ENCODE measurements around the gene BSDC1. TPM values are rescaled to one million over a fixed set of nuclear protein-coding genes. Genes with fewer than 3 reads are reported as not detected.

Gene BSDC1
- total and polyA plus RNA-seq, 10 of the 15 experiments (the other 5 are each of a cell fraction or from before 2014, with no cell fraction given) = 3.0 to 39.7 (median 22.8) TPM

DNA sequence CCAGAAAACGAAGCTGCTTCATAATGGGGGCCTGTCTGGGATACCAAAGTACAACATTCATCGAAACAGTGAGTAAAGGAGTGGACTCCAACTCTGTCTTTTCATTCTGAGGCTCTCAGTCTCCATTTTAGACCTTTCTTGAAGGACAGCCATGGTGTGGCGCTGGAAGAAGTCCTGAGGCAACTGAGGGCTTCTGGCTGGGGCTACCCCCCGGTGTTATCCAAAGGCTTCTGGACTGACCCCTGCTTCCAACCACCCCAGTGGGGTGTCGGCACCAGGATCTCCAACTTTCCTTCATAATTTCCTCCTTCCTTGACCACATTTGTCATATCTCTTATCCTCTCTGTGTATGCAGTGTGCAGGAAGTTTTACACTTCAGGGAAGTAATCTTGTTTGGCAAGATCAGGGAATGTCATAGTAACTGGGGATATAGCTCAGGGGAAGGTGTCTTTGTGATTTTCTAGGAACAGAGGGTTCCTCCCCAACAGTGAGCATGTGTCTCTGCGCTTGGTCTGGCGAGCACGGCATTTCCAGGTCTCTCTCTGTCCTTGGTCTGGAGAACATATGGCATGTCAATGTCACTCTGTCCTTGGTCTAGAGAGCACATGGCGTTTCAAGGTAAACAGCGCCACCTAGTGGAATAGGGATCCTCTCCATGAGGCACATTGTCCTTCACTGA, 19.4 kb upstream of the BSDC1 start:
- in situ Hi-C loops (cut with MboI) (no loop called here), intact Hi-C loops (cut with micrococcal nuclease; ENCODE audit: unreplicated experiment) (loop anchor here (1.0 to 5.0 kb wide), 3 partner anchors 198 to 451 kb away; partner anchors contain the start of gene CCDC28B)
- Histone ChIP-seq H3K4me2 (ENCODE audit: control insufficient read depth, insufficient read depth) (no peak overlapping the region), H2AFZ (ENCODE audit: control insufficient read depth, low read depth, low read length) (no peak overlapping the region), H3K79me2 (ENCODE audit: control insufficient read depth, insufficient read depth, low read length) (no peaks in the 10 kb centered on the region), H3K4me1 (ENCODE audit: control insufficient read depth, insufficient read depth, low read length) (no peaks in the 10 kb centered on the region; the same call in 1 of the 2 replicates), H3K9ac (ENCODE audit: control insufficient read depth, insufficient read depth, low read length) (no peak overlapping the region), H3K27me3 (replicated peaks in 1 of 2; ENCODE audit: control insufficient read depth in 2 of 2, insufficient read depth in 2 of 2, low read length in 1 of 2) (no peaks in the 10 kb centered on the region; a peak in 1 of 4 replicates), H3K27ac (ENCODE audit: control insufficient read depth, insufficient read depth) (no peak overlapping the region), H3K4me3 (no peak overlapping the region), H3K9me3 (replicated peaks; ENCODE audit: control insufficient read depth, insufficient read depth, low read length) (no peaks in the 10 kb centered on the region; the same call in 2 of the 3 replicates), H4K20me1 (ENCODE audit: control insufficient read depth, insufficient read depth) (no peaks in the 10 kb centered on the region), H3K36me3 (ENCODE audit: control insufficient read depth in 2 of 2, insufficient read depth in 2 of 2, low read length in 1 of 2) (no peaks in the 10 kb centered on the region)
- SMC1A ChIA-PET (ENCODE audit: uncharacterized antibody, unreplicated experiment) = interaction anchor here (1.1 to 2.2 kb wide), 6 partner anchors 12 to 198 kb away, joined by 3 to 14 read pairs (median 4); partner anchors contain the start of genes BSDC1 and MARCKSL1
- RAD21 ChIA-PET (ENCODE audit: unreplicated experiment) = interaction anchor here (0.9 to 2.6 kb wide), 4 partner anchors 19 to 625 kb away, joined by 3 to 14 read pairs (median 4); partner anchors contain the start of gene BSDC1
- ATAC-seq (peak; percentile 99), DNase-seq (ENCODE audit: low read depth, low spot score) (peak; percentile 48), FAIRE-seq (peak; percentile 77)
- CTCF ChIA-PET = interaction anchor here (0.6 to 5.6 kb wide), 17 partner anchors 11 to 1434 kb away, joined by 3 to 87 read pairs (median 4); partner anchors contain the start of genes BSDC1 and MARCKSL1
- no TSS peak for BruUV-seq (replicated peaks)
- POLR2A ChIA-PET = interaction anchor here (0.5 to 0.9 kb wide), 2 partner anchors 19 to 90 kb away, joined by 3 read pairs; partner anchors contain the start of gene BSDC1
- WGBS (ENCODE audit: insufficient coverage, insufficient replicate concordance, low lambda C conversion rate, missing lambda C conversion rate) = 26% methylated on average over 10 of the region's 10 CpGs
- TF ChIP-seq PKNOX1 (IDR thresholded peaks at IDR 0.05) = peak; percentile 85
- TF ChIP-seq BCL11A (IDR thresholded peaks at IDR 0.05; ENCODE audit: low read depth, low read length) = no peak
- TF ChIP-seq, protein P1, sequence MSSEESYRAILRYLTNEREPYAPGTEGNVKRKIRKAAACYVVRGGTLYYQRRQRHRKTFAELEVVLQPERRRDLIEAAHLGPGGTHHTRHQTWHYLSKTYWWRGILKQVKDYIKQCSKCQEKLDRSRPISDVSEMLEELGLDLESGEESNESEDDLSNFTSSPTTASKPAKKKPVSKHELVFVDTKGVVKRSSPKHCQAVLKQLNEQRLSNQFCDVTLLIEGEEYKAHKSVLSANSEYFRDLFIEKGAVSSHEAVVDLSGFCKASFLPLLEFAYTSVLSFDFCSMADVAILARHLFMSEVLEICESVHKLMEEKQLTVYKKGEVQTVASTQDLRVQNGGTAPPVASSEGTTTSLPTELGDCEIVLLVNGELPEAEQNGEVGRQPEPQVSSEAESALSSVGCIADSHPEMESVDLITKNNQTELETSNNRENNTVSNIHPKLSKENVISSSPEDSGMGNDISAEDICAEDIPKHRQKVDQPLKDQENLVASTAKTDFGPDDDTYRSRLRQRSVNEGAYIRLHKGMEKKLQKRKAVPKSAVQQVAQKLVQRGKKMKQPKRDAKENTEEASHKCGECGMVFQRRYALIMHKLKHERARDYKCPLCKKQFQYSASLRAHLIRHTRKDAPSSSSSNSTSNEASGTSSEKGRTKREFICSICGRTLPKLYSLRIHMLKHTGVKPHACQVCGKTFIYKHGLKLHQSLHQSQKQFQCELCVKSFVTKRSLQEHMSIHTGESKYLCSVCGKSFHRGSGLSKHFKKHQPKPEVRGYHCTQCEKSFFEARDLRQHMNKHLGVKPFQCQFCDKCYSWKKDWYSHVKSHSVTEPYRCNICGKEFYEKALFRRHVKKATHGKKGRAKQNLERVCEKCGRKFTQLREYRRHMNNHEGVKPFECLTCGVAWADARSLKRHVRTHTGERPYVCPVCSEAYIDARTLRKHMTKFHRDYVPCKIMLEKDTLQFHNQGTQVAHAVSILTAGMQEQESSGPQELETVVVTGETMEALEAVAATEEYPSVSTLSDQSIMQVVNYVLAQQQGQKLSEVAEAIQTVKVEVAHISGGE (CRISPR knock-in tag; IDR thresholded peaks at IDR 0.05) = no peak
- no peak for TF ChIP-seq POU2F2 (IDR thresholded peaks at IDR 0.05; ENCODE audit: borderline replicate concordance, low read depth, low read length)
- no peak for TF ChIP-seq POLR2AphosphoS2 (IDR thresholded peaks at IDR 0.05; ENCODE audit: low read depth, low read length)
- TF ChIP-seq PRDM15 (CRISPR knock-in tag; IDR thresholded peaks at IDR 0.05) = no peak
- TF ChIP-seq, protein P2, sequence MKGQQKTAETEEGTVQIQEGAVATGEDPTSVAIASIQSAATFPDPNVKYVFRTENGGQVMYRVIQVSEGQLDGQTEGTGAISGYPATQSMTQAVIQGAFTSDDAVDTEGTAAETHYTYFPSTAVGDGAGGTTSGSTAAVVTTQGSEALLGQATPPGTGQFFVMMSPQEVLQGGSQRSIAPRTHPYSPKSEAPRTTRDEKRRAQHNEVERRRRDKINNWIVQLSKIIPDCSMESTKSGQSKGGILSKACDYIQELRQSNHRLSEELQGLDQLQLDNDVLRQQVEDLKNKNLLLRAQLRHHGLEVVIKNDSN (IDR thresholded peaks at IDR 0.05; ENCODE audit: borderline replicate concordance, extremely low read length, insufficient read depth, low read depth, low read length) = no peak
- no peak for TF ChIP-seq HDAC6 (IDR thresholded peaks at IDR 0.05; ENCODE audit: unreplicated experiment)
- TF ChIP-seq BACH1 (IDR thresholded peaks at IDR 0.05; ENCODE audit: borderline replicate concordance) = no peak
- 0 out of 2 replicates have a peak, but pooled peaks have one; percentile 64 for TF ChIP-seq SMARCA5 (IDR thresholded peaks at IDR 0.05)
- no peak for TF ChIP-seq YBX1 (IDR thresholded peaks at IDR 0.05)

All from GM12878 (cell line).